GM06990 (cell line): ENCODE data around the gene LRRC23.
A peak's percentile ranks its signal among the peaks of the same experiment; 100 is the strongest.

Experiments used
- DNase-seq: peaks from one replicate; pipeline ENCODE4 v3.0.0-alpha.2; 2011; ENCODE audit not compliant: insufficient read length; ENCODE audit errors: extremely low read depth
- H3K27me3 ChIP-seq: replicated peaks from 2 replicates; pipeline ENCODE4 v1.6.0; 2011; ENCODE audit warnings: low read length; ENCODE audit not compliant: control insufficient read depth, insufficient read depth
- H3K36me3 ChIP-seq: 2 replicates; pipeline ENCODE4 v1.5.1; 2011; ENCODE audit warnings: low read length; ENCODE audit not compliant: control insufficient read depth, insufficient read depth
- H3K4me3 ChIP-seq: replicated peaks from 2 replicates; pipeline ENCODE4 v1.5.1; 2011; ENCODE audit warnings: low read depth, mild to moderate bottlenecking, control low read depth, low read length
- CTCF ChIP-seq: IDR thresholded peaks from 2 replicates; pipeline ENCODE4 v1.5.1; 2011; ENCODE audit warnings: low read length, control low read depth, mild to moderate bottlenecking, inconsistent platforms; ENCODE audit not compliant: insufficient read depth, poor library complexity, severe bottlenecking

The LRRC23 gene

GRCh38 chr12:6929466-6930452 lies 25.1 kb downstream of the LRRC23 start:
- H3K4me3 ChIP-seq = peak overlapping the region; percentile 89; the same call in 1 of the 2 replicates
- no peaks in the 10 kb centered on the region for H3K27me3 ChIP-seq
- H3K36me3 ChIP-seq = peaks cover 5% of the 10 kb centered on the region
- no peak for TF ChIP-seq CTCF
- DNase-seq = no peak

- peaks cover 14% of the 10 kb centered on the region for H3K36me3 ChIP-seq
- TF ChIP-seq CTCF = no peak
- no peak for DNase-seq
- H3K4me3 ChIP-seq = no peak overlapping the region
- H3K27me3 ChIP-seq = no peaks in the 10 kb centered on the region
Measured at GRCh38 chr12:6932766-6933165, 28.1 kb downstream of the LRRC23 start.

GRCh38 chr12:6934110-6934509 lies 29.5 kb downstream of the LRRC23 start:
- no peaks in the 10 kb centered on the region for H3K27me3 ChIP-seq
- H3K36me3 ChIP-seq = peaks cover 14% of the 10 kb centered on the region
- no peak for TF ChIP-seq CTCF
- no peak overlapping the region for H3K4me3 ChIP-seq
- no peak for DNase-seq

- Histone ChIP-seq H3K36me3 (peaks cover 14% of the 10 kb centered on the region), H3K4me3 (peak overlapping the region; percentile 5), H3K27me3 (no peaks in the 10 kb centered on the region)
- no peak for TF ChIP-seq CTCF
- DNase-seq = no peak
Measured at GRCh38 chr12:6935371-6936193, 31.0 kb downstream of the LRRC23 start.

DNA sequence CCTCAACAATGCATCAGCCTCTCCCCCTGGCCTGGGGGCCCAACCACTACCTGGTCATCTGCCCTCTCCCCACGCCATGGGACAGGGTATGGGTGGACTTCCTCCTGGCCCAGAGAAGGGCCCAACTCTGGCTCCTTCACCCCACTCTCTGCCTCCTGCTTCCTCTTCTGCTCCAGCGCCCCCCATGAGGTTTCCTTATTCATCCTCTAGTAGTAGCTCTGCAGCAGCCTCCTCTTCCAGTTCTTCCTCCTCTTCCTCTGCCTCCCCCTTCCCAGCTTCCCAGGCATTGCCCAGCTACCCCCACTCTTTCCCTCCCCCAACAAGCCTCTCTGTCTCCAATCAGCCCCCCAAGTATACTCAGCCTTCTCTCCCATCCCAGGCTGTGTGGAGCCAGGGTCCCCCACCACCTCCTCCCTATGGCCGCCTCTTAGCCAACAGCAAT lies 31.6 kb downstream of the LRRC23 start:
- DNase-seq = no peak
- H3K36me3 ChIP-seq = peaks cover 14% of the 10 kb centered on the region
- H3K4me3 ChIP-seq = peak overlapping the region; percentile 90
- TF ChIP-seq CTCF = no peak
- no peaks in the 10 kb centered on the region for H3K27me3 ChIP-seq
